ENCODE results near the gene C16orf89.
"Not testable (repeated sequence)": the region's sequence is repeated elsewhere in the genome, so short reads cannot be mapped to it uniquely, and the experiment has no call there.

- TF ChIP-seq EP300, CTCF (IDR thresholded peaks at IDR 0.05): not testable (repeated sequence)
Observed at GRCh38 chr16:5093746-5094145, 28.0 kb upstream of the C16orf89 start.
